Measurements from ENCODE around the gene ANK2. TPM values are rescaled to one million over a fixed set of nuclear protein-coding genes. Genes with fewer than 3 reads are reported as not detected.

ANK2 gene
- total RNA-seq, 2 donors from 2014 or later = 9.9 to 11.5 TPM

DNA sequence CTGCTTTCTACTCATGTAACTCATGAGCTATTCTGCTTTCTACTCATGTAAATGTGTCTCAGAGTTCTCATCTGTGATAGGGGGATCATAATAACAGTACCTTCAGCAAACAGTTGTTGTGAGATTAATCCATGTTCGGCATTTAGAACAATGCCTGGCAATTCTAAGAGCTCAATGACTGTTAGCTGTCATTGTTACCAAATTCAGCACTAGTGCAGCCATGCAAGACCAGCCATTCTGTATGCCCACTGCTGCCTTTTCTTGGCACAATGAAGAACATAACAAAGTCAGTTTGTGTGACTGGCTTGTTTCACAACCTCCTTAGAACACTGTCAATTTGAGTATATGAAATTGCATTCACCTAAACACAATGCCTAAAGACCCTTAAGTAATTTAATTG is 163.2 kb downstream of the ANK2 start:
- 53 to 68% methylated on average over 1 of the region's 1 CpG for WGBS, 2 donors
- Histone ChIP-seq H3K9me3 (no peaks in the 10 kb centered on the region), H3K4me3 (no peak overlapping the region), H3K27ac (no peak overlapping the region), H3K36me3 (replicated peaks in 1 of 2; ENCODE audit: insufficient read depth in 1 of 2, low read depth in 2 of 2) (no peaks in the 10 kb centered on the region), H3K4me1 (no peaks in the 10 kb centered on the region), H3K27me3 (no peaks in the 10 kb centered on the region)
- no peak for DNase-seq
- intact Hi-C loops (cut with DNase I) = no loop called here
- no peak for ATAC-seq
- TF ChIP-seq CTCF (IDR thresholded peaks at IDR 0.05) (no peak), POLR2A (IDR thresholded peaks at IDR 0.05) (no peak)

- H3K27me3 ChIP-seq = no peaks in the 10 kb centered on the region
- H3K4me1 ChIP-seq = no peaks in the 10 kb centered on the region
- no peak overlapping the region for H3K27ac ChIP-seq
- DNase-seq = no peak
- WGBS, 2 donors = 44 to 46% methylated on average over 2 of the region's 2 CpGs
- no peak for ATAC-seq
- H3K36me3 ChIP-seq (replicated peaks in 1 of 2; ENCODE audit: insufficient read depth in 1 of 2, low read depth in 2 of 2) = no peaks in the 10 kb centered on the region
- intact Hi-C loops (cut with DNase I) = no loop called here
- H3K9me3 ChIP-seq = no peaks in the 10 kb centered on the region
- TF ChIP-seq POLR2A (IDR thresholded peaks at IDR 0.05) = no peak
- TF ChIP-seq CTCF (IDR thresholded peaks at IDR 0.05) = no peak
- H3K4me3 ChIP-seq = no peak overlapping the region
Measured at GRCh38 chr4:113221990-113222389, 172.5 kb downstream of the ANK2 start.

GRCh38 chr4:113222471-113222870 is 173.0 kb downstream of the ANK2 start:
- WGBS, 2 donors = 64 to 83% methylated on average over 2 of the region's 2 CpGs
- ATAC-seq (no peak), DNase-seq (no peak)
- Histone ChIP-seq H3K9me3 (no peaks in the 10 kb centered on the region), H3K36me3 (replicated peaks in 1 of 2; ENCODE audit: insufficient read depth in 1 of 2, low read depth in 2 of 2) (no peaks in the 10 kb centered on the region), H3K4me1 (no peaks in the 10 kb centered on the region), H3K27me3 (no peaks in the 10 kb centered on the region), H3K27ac (no peak overlapping the region), H3K4me3 (no peak overlapping the region)
- intact Hi-C loops (cut with DNase I) = no loop called here
- TF ChIP-seq POLR2A (IDR thresholded peaks at IDR 0.05) (no peak), CTCF (IDR thresholded peaks at IDR 0.05) (no peak)

GRCh38 chr4:113223001-113223400 is 173.5 kb downstream of the ANK2 start:
- TF ChIP-seq POLR2A (IDR thresholded peaks at IDR 0.05) (no peak), CTCF (IDR thresholded peaks at IDR 0.05) (no peak)
- ATAC-seq (no peak), DNase-seq (no peak)
- Histone ChIP-seq H3K27me3 (no peaks in the 10 kb centered on the region), H3K9me3 (no peaks in the 10 kb centered on the region), H3K4me1 (no peaks in the 10 kb centered on the region), H3K27ac (no peak overlapping the region), H3K4me3 (no peak overlapping the region), H3K36me3 (replicated peaks in 1 of 2; ENCODE audit: insufficient read depth in 1 of 2, low read depth in 2 of 2) (no peaks in the 10 kb centered on the region)
- intact Hi-C loops (cut with DNase I) = no loop called here
- 56 to 74% methylated on average over 2 of the region's 2 CpGs for WGBS, 2 donors

GRCh38 chr4:113232194-113232593 is 182.7 kb downstream of the ANK2 start:
- intact Hi-C loops (cut with DNase I) = no loop called here
- no peak for ATAC-seq
- no peaks in the 10 kb centered on the region for H3K27me3 ChIP-seq
- H3K36me3 ChIP-seq (replicated peaks in 1 of 2; ENCODE audit: insufficient read depth in 1 of 2, low read depth in 2 of 2) = no peaks in the 10 kb centered on the region
- H3K9me3 ChIP-seq = no peaks in the 10 kb centered on the region
- H3K27ac ChIP-seq = no peak overlapping the region
- no peak for DNase-seq
- TF ChIP-seq CTCF (IDR thresholded peaks at IDR 0.05) = no peak
- no peak for TF ChIP-seq POLR2A (IDR thresholded peaks at IDR 0.05)
- no peak overlapping the region for H3K4me3 ChIP-seq
- H3K4me1 ChIP-seq = no peaks in the 10 kb centered on the region
- 60 to 70% methylated on average over 2 of the region's 2 CpGs for WGBS, 2 donors
